Neural crest cell (in vitro differentiated cells): ENCODE measurements around the gene ADGRG1. TPM values are rescaled to one million over a fixed set of nuclear protein-coding genes. Genes with fewer than 3 reads are reported as not detected.
A peak's percentile ranks its signal among the peaks of the same experiment; 100 is the strongest.

Experiments used
- DNase-seq: peaks from one replicate; pipeline ENCODE4 v3.0.0; 2021; ENCODE audit warnings: low read depth, mixed read lengths, low spot score
- H3K27ac Mint-ChIP-seq: one replicate; pipeline ENCODE4 v1.8.0; 2021; ENCODE audit warnings: mild to moderate bottlenecking, mixed read lengths; ENCODE audit not compliant: unreplicated experiment
- H3K27me3 Mint-ChIP-seq: 2 replicates; pipeline ENCODE4 v1.8.0; 2021; ENCODE audit warnings: low read depth, mild to moderate bottlenecking, mixed read lengths
- H3K36me3 Mint-ChIP-seq: 2 replicates; pipeline ENCODE4 v1.8.0; 2021; ENCODE audit warnings: low read depth, mild to moderate bottlenecking, mixed read lengths
- H3K4me1 Mint-ChIP-seq: 2 replicates; pipeline ENCODE4 v1.8.0; 2021; ENCODE audit warnings: mixed read lengths
- H3K4me3 Mint-ChIP-seq: one replicate; pipeline ENCODE4 v1.8.0; 2021; ENCODE audit warnings: mild to moderate bottlenecking, mixed read lengths
- H3K9me3 Mint-ChIP-seq: 2 replicates; pipeline ENCODE4 v1.8.0; 2021; ENCODE audit warnings: mixed read lengths
- CTCF ChIP-seq: fragments of 200-600 bp; sonication (generic); conservative IDR thresholded peaks from 2 replicates; pipeline ENCODE4 v1.5.0; 2021; ENCODE audit warnings: antibody characterized with exemption, mild to moderate bottlenecking
- long read RNA-seq: library from polyadenylated mRNA; unstranded; transcript quantifications from one replicate; pipeline ENCODE4 v2.0.0, GENCODE V29; 2020
- total RNA-seq: library from RNA; stranded (reverse); gene quantifications from 2 replicates; pipeline ENCODE4 v1.2.1, GENCODE V29; 2021

Gene ADGRG1
- total RNA-seq, result 56.6 and 58.5 TPM in 2 replicates
- long read RNA-seq, partial matches to known transcripts, result 2 of 2 reads
- long read RNA-seq, other reads (novel, unspliced or antisense), result 0 of 2 reads

GRCh38 chr16:57628008-57628781 is at the start of gene ADGRG1:
TSS of gene ADGRG1 (plus strand) at chr16:57628630. CDS start at chr16:57650288, 21,658 bp downstream.
- peak; percentile 44 for TF ChIP-seq CTCF
- Mint-ChIP-seq H3K36me3 (no peaks in the 10 kb centered on the region), H3K4me3 (peak within 1 kb of the TSS; percentile 58), H3K27ac (peak within 1 kb of the TSS; percentile 90), H3K27me3 (no peaks in the 10 kb centered on the region), H3K4me1 (peaks cover 66% of the 10 kb centered on the region), H3K9me3 (no peaks in the 10 kb centered on the region)
- peak; percentile 56 for DNase-seq

- no peaks in the 10 kb centered on the region for H3K9me3 Mint-ChIP-seq
- no peak for DNase-seq
- TF ChIP-seq CTCF, result no peak
- H3K27me3 Mint-ChIP-seq, result peaks cover 15% of the 10 kb centered on the region
- no peak overlapping the region for H3K4me3 Mint-ChIP-seq
- peaks cover 9% of the 10 kb centered on the region for H3K4me1 Mint-ChIP-seq
- no peak overlapping the region for H3K27ac Mint-ChIP-seq
- H3K36me3 Mint-ChIP-seq, result no peaks in the 10 kb centered on the region
Observed at GRCh38 chr16:57579361-57579665, 49.1 kb upstream of the ADGRG1 start.

GRCh38 chr16:57585051-57585687 is 43.3 kb upstream of the ADGRG1 start:
- no peaks in the 10 kb centered on the region for H3K36me3 Mint-ChIP-seq

GRCh38 chr16:57588831-57589230 is 39.6 kb upstream of the ADGRG1 start:
- H3K4me3 Mint-ChIP-seq, result no peak overlapping the region
- peaks cover 8% of the 10 kb centered on the region for H3K9me3 Mint-ChIP-seq
- H3K27me3 Mint-ChIP-seq, result peaks cover 31% of the 10 kb centered on the region
- no peak for TF ChIP-seq CTCF
- H3K4me1 Mint-ChIP-seq, result peaks cover 11% of the 10 kb centered on the region
- DNase-seq, result no peak
- H3K36me3 Mint-ChIP-seq, result no peaks in the 10 kb centered on the region
- H3K27ac Mint-ChIP-seq, result no peak overlapping the region

More at GRCh38 chr16:57585051-57585687, 43.3 kb upstream of the ADGRG1 start:
- H3K4me1 Mint-ChIP-seq, result no peaks in the 10 kb centered on the region
- peaks cover 3% of the 10 kb centered on the region for H3K9me3 Mint-ChIP-seq
- peaks cover 34% of the 10 kb centered on the region for H3K27me3 Mint-ChIP-seq
- TF ChIP-seq CTCF, result no peak
- H3K4me3 Mint-ChIP-seq, result no peak overlapping the region
- DNase-seq, result no peak
- no peak overlapping the region for H3K27ac Mint-ChIP-seq

GRCh38 chr16:57589374-57589773 is 39.1 kb upstream of the ADGRG1 start:
- no peak for DNase-seq
- H3K27ac Mint-ChIP-seq, result no peak overlapping the region
- H3K4me3 Mint-ChIP-seq, result no peak overlapping the region
- H3K27me3 Mint-ChIP-seq, result peaks cover 27% of the 10 kb centered on the region
- H3K9me3 Mint-ChIP-seq, result peaks cover 8% of the 10 kb centered on the region
- no peak for TF ChIP-seq CTCF
- no peaks in the 10 kb centered on the region for H3K36me3 Mint-ChIP-seq
- peaks cover 11% of the 10 kb centered on the region for H3K4me1 Mint-ChIP-seq
